Sigmoid colon (tissue), 7 donors: ENCODE measurements around the gene NPHP4. TPM values are rescaled to one million over a fixed set of nuclear protein-coding genes. Genes with fewer than 3 reads are reported as not detected.

ENCODE experiments used
- DNase-seq: peaks from one replicate; pipeline ENCODE4 v3.0.0-alpha.2; 2019
- H3K27ac ChIP-seq, 4 donors: fragments of 200-600 bp; sonication (generic); one replicate each; pipeline ENCODE4 v1.5.1; 2016 to 2019; ENCODE audit warnings: mild to moderate bottlenecking in 1 of 4
- H3K27me3 ChIP-seq, 3 donors: fragments of 200-600 bp; sonication (generic); one replicate each; pipeline ENCODE4 v1.5.1; 2019; ENCODE audit warnings: mild to moderate bottlenecking in 1 of 3
- H3K36me3 ChIP-seq, 4 donors: fragments of 200-600 bp; sonication (generic); one replicate each; pipeline ENCODE4 v1.5.1; 2016 to 2019
- H3K4me1 ChIP-seq, 4 donors: fragments of 200-600 bp; sonication (generic); one replicate each; pipeline ENCODE4 v1.5.1; 2017 to 2019
- H3K4me3 ChIP-seq, 4 donors: fragments of 200-600 bp; sonication (generic); one replicate each; pipeline ENCODE4 v1.5.1; 2017 to 2019; ENCODE audit warnings: mild to moderate bottlenecking in 2 of 4, moderate library complexity in 1 of 4
- H3K9me3 ChIP-seq, 4 donors: fragments of 200-600 bp in 3 of 4; sonication (generic) in 3 of 4; one replicate each; pipeline versions ENCODE4 v1.5.1 to v1.6.1; 2013 to 2019
- EP300 ChIP-seq, 4 donors: sonication (generic); formaldehyde crosslinking; IDR thresholded peaks; one replicate each; pipeline ENCODE4 v1.6.1; 2017; ENCODE audit warnings: antibody characterized with exemption in 4 of 4
- POLR2A ChIP-seq, 2 donors: fragments of 450-650 bp; IDR thresholded peaks; one replicate each; pipeline ENCODE4 v1.6.1; 2016; ENCODE audit warnings: antibody characterized with exemption in 2 of 2, mild to moderate bottlenecking in 2 of 2, moderate library complexity in 2 of 2
- POLR2AphosphoS5 ChIP-seq, 4 donors: sonication (generic); formaldehyde crosslinking; IDR thresholded peaks; one replicate each; pipeline ENCODE4 v1.6.1; 2017; ENCODE audit warnings: antibody characterized with exemption in 4 of 4
- WGBS, 2 donors: extraction: QIAGEN DNeasy Blood & Tissue Kit; methylation state at CpG; one replicate each; pipeline ENCODE4 v1.1.7; 2013; 5-methylcytosine and 5-hydroxymethylcytosine counted together
- intact Hi-C: fragments of 100-400 bp; cut with DNase I; formaldehyde crosslinking; loops from one replicate; pipeline ENCODE4 v1.15.1; 2023
- polyA plus RNA-seq, 3 donors: library from polyadenylated mRNA; stranded (reverse); fragments of 200-250 nt; gene quantifications; one replicate each; pipeline ENCODE4 v1.2.3, GENCODE V29; 2013
- small RNA-seq, 3 donors: library from RNA; depleted of rRNA; stranded (forward); fragments of <200 nt; gene quantifications; one replicate each; pipeline ENCODE3, GENCODE V24; 2016
- total RNA-seq, 4 donors: library from RNA; depleted of rRNA; stranded (reverse); fragments of >200 nt; gene quantifications; one replicate each; pipeline ENCODE4 v1.1.0, GENCODE V29; 2016
- TF ChIP-seq, protein P1 (sequence below), 4 experiments: fragments of 450-650 bp in 3 of 4; fragments of 200-600 bp in 1 of 4; IDR thresholded peaks; one replicate each; pipeline ENCODE4 v1.5.1; 2016 to 2019; ENCODE audit warnings: antibody characterized with exemption in 4 of 4, mild to moderate bottlenecking in 3 of 4, moderate library complexity in 2 of 4
- donor health status: healthy with polysubstance abuse.
- donor health status: Bipolar disorder and iron deficiency.
- donor health status: healthy.

NPHP4 gene
- total and polyA plus RNA-seq, 7 donors, result 0.60 to 12.2 (median 5.7) TPM

DNA sequence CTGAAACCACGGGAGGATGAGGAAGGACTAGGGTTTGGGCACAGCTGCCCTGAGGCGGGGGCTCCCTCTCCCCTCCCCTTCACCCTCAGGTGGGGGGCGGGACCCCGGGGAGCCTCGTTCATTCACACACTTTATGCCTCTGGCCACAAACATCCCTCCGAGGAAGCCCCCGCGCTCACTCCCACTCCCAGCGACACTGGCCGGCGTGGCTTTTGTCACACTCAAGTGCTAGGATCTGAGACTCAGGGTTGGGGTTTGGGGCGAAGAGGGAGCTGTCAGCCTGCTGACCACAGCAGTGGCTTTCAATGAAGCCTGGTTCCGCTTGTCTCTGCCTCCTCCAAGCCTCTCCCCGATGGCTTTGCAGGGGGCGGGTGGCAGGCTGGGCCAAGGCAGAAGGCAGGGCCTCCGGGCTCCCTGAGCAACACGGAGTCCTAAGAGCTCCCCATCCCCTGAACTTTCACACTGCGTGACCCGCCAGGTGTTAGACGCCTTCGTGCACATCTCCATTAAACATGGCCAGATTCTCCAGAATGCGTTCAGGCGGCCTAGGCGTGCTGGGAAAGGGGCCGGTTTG lies 178.1 kb downstream of the NPHP4 start:
- TF ChIP-seq POLR2AphosphoS5 (IDR thresholded peaks at IDR 0.05) (no peak), EP300 (IDR thresholded peaks at IDR 0.05) (no peak), POLR2A (IDR thresholded peaks at IDR 0.05) (no peak)
- TF ChIP-seq, protein P1, sequence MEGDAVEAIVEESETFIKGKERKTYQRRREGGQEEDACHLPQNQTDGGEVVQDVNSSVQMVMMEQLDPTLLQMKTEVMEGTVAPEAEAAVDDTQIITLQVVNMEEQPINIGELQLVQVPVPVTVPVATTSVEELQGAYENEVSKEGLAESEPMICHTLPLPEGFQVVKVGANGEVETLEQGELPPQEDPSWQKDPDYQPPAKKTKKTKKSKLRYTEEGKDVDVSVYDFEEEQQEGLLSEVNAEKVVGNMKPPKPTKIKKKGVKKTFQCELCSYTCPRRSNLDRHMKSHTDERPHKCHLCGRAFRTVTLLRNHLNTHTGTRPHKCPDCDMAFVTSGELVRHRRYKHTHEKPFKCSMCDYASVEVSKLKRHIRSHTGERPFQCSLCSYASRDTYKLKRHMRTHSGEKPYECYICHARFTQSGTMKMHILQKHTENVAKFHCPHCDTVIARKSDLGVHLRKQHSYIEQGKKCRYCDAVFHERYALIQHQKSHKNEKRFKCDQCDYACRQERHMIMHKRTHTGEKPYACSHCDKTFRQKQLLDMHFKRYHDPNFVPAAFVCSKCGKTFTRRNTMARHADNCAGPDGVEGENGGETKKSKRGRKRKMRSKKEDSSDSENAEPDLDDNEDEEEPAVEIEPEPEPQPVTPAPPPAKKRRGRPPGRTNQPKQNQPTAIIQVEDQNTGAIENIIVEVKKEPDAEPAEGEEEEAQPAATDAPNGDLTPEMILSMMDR (IDR thresholded peaks at IDR 0.05), result no peak
- WGBS, 2 donors, result 70 to 71% methylated on average over 25 of the region's 25 CpGs
- intact Hi-C loops, result no loop called here
- H3K4me1 ChIP-seq, result no peaks in the 10 kb centered on the region
- no peak overlapping the region for H3K27ac ChIP-seq
- no peaks in the 10 kb centered on the region for H3K9me3 ChIP-seq
- peaks cover 0 to 15% (median 0%) of the 10 kb centered on the region in 3 donors for H3K27me3 ChIP-seq
- no peak for DNase-seq
- H3K36me3 ChIP-seq, result no peaks in the 10 kb centered on the region
- no peak overlapping the region for H3K4me3 ChIP-seq

DNA sequence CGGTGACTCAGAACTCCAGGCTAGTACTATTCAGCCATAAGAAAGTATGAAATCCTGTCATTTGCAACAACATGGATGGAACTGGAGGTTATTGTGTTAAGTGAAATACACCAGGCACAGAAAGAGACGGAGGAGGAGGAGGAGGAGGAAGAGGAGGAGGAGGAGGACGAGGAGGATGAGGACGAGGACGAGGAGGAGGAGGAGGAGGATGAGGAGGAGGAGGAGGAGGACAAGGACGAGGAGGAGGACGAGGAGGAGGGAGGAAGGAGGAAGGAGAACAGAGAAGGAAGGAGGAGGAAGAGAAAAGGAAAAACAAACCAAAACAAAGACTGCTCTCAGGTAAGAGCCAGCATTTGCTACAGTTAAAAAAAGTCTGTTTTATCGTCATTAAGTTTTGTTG lies 178.7 kb downstream of the NPHP4 start:
- TF ChIP-seq EP300 (IDR thresholded peaks at IDR 0.05) (no peak), POLR2AphosphoS5 (IDR thresholded peaks at IDR 0.05) (no peak), POLR2A (IDR thresholded peaks at IDR 0.05) (no peak)
- TF ChIP-seq, protein P1 (IDR thresholded peaks at IDR 0.05), result no peak
- peaks cover 0 to 15% (median 0%) of the 10 kb centered on the region in 3 donors for H3K27me3 ChIP-seq
- no peak overlapping the region for H3K27ac ChIP-seq
- DNase-seq, result no peak
- H3K4me3 ChIP-seq, result no peak overlapping the region
- WGBS, 2 donors, result 71 to 72% methylated on average over 8 of the region's 8 CpGs
- no peaks in the 10 kb centered on the region for H3K36me3 ChIP-seq
- intact Hi-C loops, result no loop called here
- no peaks in the 10 kb centered on the region for H3K4me1 ChIP-seq
- no peaks in the 10 kb centered on the region for H3K9me3 ChIP-seq

Small RNAs within 50 kb of the gene (small RNA-seq; reads per million reads assigned to genes)
- gene MIR4689, result 0 reads per million in 3 donors

Other genes starting within 250 kb of the NPHP4 start
- gene KCNAB2, start 53.5 kb upstream of the NPHP4 start, total RNA-seq, result 1 to 10 TPM; 6.8 to 9.0 (median 7.7) TPM
- gene KCNAB2, start 53.5 kb upstream of the NPHP4 start, polyA plus RNA-seq, result 10 to 100 TPM in 1 of 3 donors, 1 to 10 TPM in 2; 3.0 to 23.5 (median 4.9) TPM
- 1 to 10 TPM in 3 of 4 donors, under 1 TPM in 1; 0.49 to 2.8 (median 1.5) TPM for gene CHD5, start 187.9 kb upstream of the NPHP4 start, total RNA-seq
- under 1 TPM in 1 of 3 donors, not detected in 2; 0.80 TPM for gene CHD5, start 187.9 kb upstream of the NPHP4 start, polyA plus RNA-seq
- gene RPL22, start 207.2 kb upstream of the NPHP4 start, total RNA-seq, result 100 to 1,000 TPM; 166 to 267 (median 219) TPM
- 100 to 1,000 TPM; 299 to 443 (median 410) TPM for gene RPL22, start 207.2 kb upstream of the NPHP4 start, polyA plus RNA-seq
- 10 to 100 TPM in 3 of 4 donors, 1 to 10 TPM in 1; 7.8 to 19.1 (median 16.1) TPM for gene RNF207, start 213.7 kb upstream of the NPHP4 start, total RNA-seq
- 10 to 100 TPM in 1 of 3 donors, 1 to 10 TPM in 2; 5.3 to 24.3 (median 7.2) TPM for gene RNF207, start 213.7 kb upstream of the NPHP4 start, polyA plus RNA-seq
- 10 to 100 TPM; 39.2 to 64.9 (median 55.6) TPM for gene ICMT, start 243.5 kb upstream of the NPHP4 start, total RNA-seq
- gene ICMT, start 243.5 kb upstream of the NPHP4 start, polyA plus RNA-seq, result 10 to 100 TPM; 19.2 to 34.1 (median 20.3) TPM